Measurements from ENCODE around the gene SGCA. TPM values are rescaled to one million over a fixed set of nuclear protein-coding genes. Genes with fewer than 3 reads are reported as not detected.

SGCA gene
- total and polyA plus RNA-seq, 9 of the 15 experiments (the other 6 are each of a cell fraction or from before 2014, with no cell fraction given): not detected

DNA sequence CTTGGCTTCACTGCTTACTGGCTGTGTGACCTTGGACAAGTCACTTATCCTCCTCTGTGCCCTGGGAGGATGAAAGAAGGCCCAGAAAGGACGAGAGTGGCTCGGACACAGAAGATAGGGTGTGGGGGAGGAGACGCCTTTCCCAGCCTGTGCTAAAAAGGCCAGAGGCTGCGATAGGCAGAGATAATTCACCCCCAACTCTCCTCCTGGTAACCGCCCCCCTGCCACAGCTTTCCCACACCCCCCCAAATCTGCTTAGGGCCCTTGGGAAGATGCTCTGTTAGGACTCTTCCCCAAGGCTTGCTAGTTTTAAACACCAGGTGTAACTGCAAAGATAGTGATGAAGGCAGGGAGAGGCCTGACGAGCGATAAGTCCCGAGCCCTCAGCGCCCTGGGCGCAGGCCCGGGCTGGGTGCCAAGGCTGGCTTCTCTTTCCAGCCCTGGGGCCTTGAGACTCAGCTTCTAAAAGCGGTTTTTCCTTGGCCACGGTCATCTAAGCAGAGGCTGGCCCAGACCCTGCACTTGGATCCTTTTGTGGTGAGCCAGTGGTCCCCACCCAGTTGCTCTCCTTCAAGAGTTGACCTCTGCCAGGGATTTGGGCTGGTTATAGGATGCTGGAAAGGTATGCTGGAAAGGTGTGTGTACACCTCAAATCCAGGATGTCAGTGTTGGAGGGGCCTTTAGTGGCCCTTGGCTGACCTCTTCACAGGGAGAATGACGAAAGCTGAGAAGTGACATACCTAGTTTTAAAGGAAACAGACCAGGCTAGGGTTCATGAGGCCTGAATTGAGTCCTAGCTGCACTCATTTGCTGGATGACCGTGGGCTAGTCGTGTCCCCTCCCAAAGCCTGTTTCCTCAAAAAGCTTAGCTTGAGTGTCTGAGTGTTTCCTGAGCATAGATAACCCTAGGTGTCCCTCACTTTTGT is 11.9 kb upstream of the SGCA start (continued):
- TF ChIP-seq ADNP (tag; IDR thresholded peaks at IDR 0.05) (no peak), E4F1 (CRISPR knock-in tag; IDR thresholded peaks at IDR 0.05; ENCODE audit: borderline replicate concordance) (no peak), DDX20 (tag; IDR thresholded peaks at IDR 0.05; ENCODE audit: low read depth) (no peak), MEF2D (tag; conservative IDR thresholded peaks at IDR 0.05; ENCODE audit: low read depth) (0 out of 2 replicates have a peak, but pooled peaks have one; percentile 16), CTCFL (IDR thresholded peaks at IDR 0.05; ENCODE audit: borderline replicate concordance, insufficient read depth, low read depth, low read length, poor library complexity, severe bottlenecking) (no peak), PHF21A (IDR thresholded peaks at IDR 0.05; ENCODE audit: borderline replicate concordance, low read depth) (0 out of 2 replicates have a peak, but pooled peaks have one; percentile 30), EP300 (IDR thresholded peaks at IDR 0.05; ENCODE audit: low read length) (peak; percentile 49; the same call in 1 of the 2 replicates), ZNF785 (CRISPR knock-in tag; IDR thresholded peaks at IDR 0.05) (no peak), ETS2 (tag; IDR thresholded peaks at IDR 0.05; ENCODE audit: borderline replicate concordance, poor library complexity, severe bottlenecking) (no peak), MYNN (IDR thresholded peaks at IDR 0.05) (peak; percentile 60), MYNN (CRISPR knock-in tag; IDR thresholded peaks at IDR 0.05) (no peak), CBFA2T3 (IDR thresholded peaks at IDR 0.05) (peak; percentile 91), XRCC3 (IDR thresholded peaks at IDR 0.05) (no peak), UBTF (IDR thresholded peaks at IDR 0.05; ENCODE audit: borderline replicate concordance in 1 of 2, low read depth in 2 of 2, low read length in 2 of 2) (peak in 1 of 2 experiments; percentile 79; a peak in 1 of 4 replicates)
- TF ChIP-seq, protein P1, sequence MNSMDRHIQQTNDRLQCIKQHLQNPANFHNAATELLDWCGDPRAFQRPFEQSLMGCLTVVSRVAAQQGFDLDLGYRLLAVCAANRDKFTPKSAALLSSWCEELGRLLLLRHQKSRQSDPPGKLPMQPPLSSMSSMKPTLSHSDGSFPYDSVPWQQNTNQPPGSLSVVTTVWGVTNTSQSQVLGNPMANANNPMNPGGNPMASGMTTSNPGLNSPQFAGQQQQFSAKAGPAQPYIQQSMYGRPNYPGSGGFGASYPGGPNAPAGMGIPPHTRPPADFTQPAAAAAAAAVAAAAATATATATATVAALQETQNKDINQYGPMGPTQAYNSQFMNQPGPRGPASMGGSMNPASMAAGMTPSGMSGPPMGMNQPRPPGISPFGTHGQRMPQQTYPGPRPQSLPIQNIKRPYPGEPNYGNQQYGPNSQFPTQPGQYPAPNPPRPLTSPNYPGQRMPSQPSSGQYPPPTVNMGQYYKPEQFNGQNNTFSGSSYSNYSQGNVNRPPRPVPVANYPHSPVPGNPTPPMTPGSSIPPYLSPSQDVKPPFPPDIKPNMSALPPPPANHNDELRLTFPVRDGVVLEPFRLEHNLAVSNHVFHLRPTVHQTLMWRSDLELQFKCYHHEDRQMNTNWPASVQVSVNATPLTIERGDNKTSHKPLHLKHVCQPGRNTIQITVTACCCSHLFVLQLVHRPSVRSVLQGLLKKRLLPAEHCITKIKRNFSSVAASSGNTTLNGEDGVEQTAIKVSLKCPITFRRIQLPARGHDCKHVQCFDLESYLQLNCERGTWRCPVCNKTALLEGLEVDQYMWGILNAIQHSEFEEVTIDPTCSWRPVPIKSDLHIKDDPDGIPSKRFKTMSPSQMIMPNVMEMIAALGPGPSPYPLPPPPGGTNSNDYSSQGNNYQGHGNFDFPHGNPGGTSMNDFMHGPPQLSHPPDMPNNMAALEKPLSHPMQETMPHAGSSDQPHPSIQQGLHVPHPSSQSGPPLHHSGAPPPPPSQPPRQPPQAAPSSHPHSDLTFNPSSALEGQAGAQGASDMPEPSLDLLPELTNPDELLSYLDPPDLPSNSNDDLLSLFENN (IDR thresholded peaks at IDR 0.05; ENCODE audit: low read depth in 2 of 2, low read length in 2 of 2): no peak
